Activated CD8-positive, alpha-beta T cell treated with anti-CD3 and anti-CD28 coated beads for 36 hours (primary cell): ENCODE measurements around the gene ZCCHC18. TPM values are rescaled to one million over a fixed set of nuclear protein-coding genes. Genes with fewer than 3 reads are reported as not detected.

Experiments used
- ATAC-seq: fragments of 200-7000 bp; cut with Tn5 transposase; one replicate; pipeline ENCODE4 v1.10.0; 2021; ENCODE audit warnings: mild to moderate bottlenecking, moderate library complexity
- CTCF ChIA-PET: fragments of 350-600 bp; sonication (Branson Sonifier 250); formaldehyde crosslinking; loops from one replicate; lab custom pipeline; 2021; ENCODE audit warnings: antibody characterized with exemption; lab: Charles Lee
- POLR2A ChIA-PET: fragments of 350-600 bp; sonication (Branson Sonifier 250); formaldehyde crosslinking; loops from one replicate; lab custom pipeline; 2021; ENCODE audit warnings: antibody characterized with exemption; lab: Charles Lee
- DNase-seq: peaks from one replicate; pipeline ENCODE4 v3.0.0-alpha.2; 2020
- H3K27ac Mint-ChIP-seq: one replicate; pipeline ENCODE4 v1.8.0; 2021; ENCODE audit warnings: mild to moderate bottlenecking, mixed read lengths
- H3K27me3 Mint-ChIP-seq: one replicate; pipeline ENCODE4 v1.8.0; 2021; ENCODE audit warnings: mixed read lengths
- H3K36me3 Mint-ChIP-seq: one replicate; pipeline ENCODE4 v1.8.0; 2021; ENCODE audit warnings: low read depth, mixed read lengths
- H3K4me1 Mint-ChIP-seq: one replicate; pipeline ENCODE4 v1.8.0; 2021; ENCODE audit warnings: low read depth, mixed read lengths
- H3K4me3 Mint-ChIP-seq: one replicate; pipeline ENCODE4 v1.8.0; 2021; ENCODE audit warnings: mild to moderate bottlenecking, moderate library complexity, mixed read lengths
- H3K9me3 Mint-ChIP-seq: one replicate; pipeline ENCODE4 v1.8.0; 2021; ENCODE audit warnings: mixed read lengths
- CTCF ChIP-seq: fragments of 200-600 bp; IDR thresholded peaks from one replicate; pipeline ENCODE4 v1.8.0; 2022; ENCODE audit warnings: antibody characterized with exemption, mild to moderate bottlenecking
- intact Hi-C: fragments of 100-400 bp; cut with micrococcal nuclease; formaldehyde crosslinking; loops from one replicate; pipeline ENCODE4 v1.10.0; 2022
- total RNA-seq, 2 experiments: library from RNA; stranded (reverse); gene quantifications; one replicate each; pipeline ENCODE4 v1.2.3, GENCODE V29; 2021

ZCCHC18 gene
- total RNA-seq, 2 experiments from 2014 or later, result 1.5 to 2.6 TPM

- Mint-ChIP-seq H3K27me3 (no peaks in the 10 kb centered on the region), H3K9me3 (no peaks in the 10 kb centered on the region), H3K27ac (no peak overlapping the region), H3K4me1 (peaks cover 18% of the 10 kb centered on the region), H3K4me3 (no peak overlapping the region), H3K36me3 (peaks cover 3% of the 10 kb centered on the region)
- DNase-seq (no peak), ATAC-seq (no peak)
- CTCF ChIA-PET, result interaction anchor here (1.5 to 2.2 kb wide), 2 partner anchors 15 to 28 kb away, joined by 3 to 6 read pairs; partner anchors contain the start of genes SLC25A53 and ZCCHC18
- POLR2A ChIA-PET, result interaction anchor here (1.0 kb wide), 1 partner anchor 15 kb away, joined by 4 read pairs; the partner anchor contains the start of gene SLC25A53
- no peak for TF ChIP-seq CTCF
- intact Hi-C loops, result no loop called here
Measured at GRCh38 chrX:104141087-104141760, 28.9 kb downstream of the ZCCHC18 start.

DNA sequence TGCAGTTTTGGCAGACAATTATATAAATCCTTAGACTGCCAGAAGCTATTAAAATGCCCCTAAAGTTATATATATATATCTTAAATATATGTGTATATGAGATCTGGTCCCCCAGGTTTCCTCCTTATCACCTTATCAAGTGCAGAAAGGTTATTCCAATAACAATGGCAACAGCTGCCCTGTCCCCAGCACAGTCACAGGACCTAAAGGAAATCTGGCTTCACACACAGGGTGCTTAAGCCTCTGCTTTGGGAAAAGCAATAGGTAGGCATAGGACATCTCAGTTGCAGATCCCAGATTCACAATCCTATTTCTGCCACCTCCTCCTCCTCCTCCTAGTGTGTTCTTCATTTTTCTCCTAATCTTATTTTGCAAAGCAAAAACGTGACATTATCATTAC lies 38.7 kb downstream of the ZCCHC18 start:
- intact Hi-C loops, result no loop called here
- ChIA-PET POLR2A (no interaction called here), CTCF (interaction anchor here (3.3 kb wide), 1 partner anchor 15 kb away, joined by 10 read pairs; no protein-coding TSS in a partner anchor)
- Mint-ChIP-seq H3K36me3 (no peaks in the 10 kb centered on the region), H3K4me1 (peaks cover 12% of the 10 kb centered on the region), H3K4me3 (no peak overlapping the region), H3K27me3 (no peaks in the 10 kb centered on the region), H3K27ac (no peak overlapping the region), H3K9me3 (no peaks in the 10 kb centered on the region)
- DNase-seq (no peak), ATAC-seq (no peak)
- TF ChIP-seq CTCF, result no peak

- ChIA-PET POLR2A (interaction anchor here (1.0 to 1.6 kb wide), 8 partner anchors 9 to 48 kb away, joined by 3 to 12 read pairs (median 4); partner anchors contain the start of gene FAM199X), CTCF (interaction anchor here (1.2 to 2.7 kb wide), 6 partner anchors 9 to 238 kb away, joined by 3 to 14 read pairs (median 6); partner anchors contain the start of genes FAM199X and ZCCHC18)
- no peak for TF ChIP-seq CTCF
- H3K36me3 Mint-ChIP-seq, result no peaks in the 10 kb centered on the region
- peak; percentile 87 for DNase-seq
- intact Hi-C loops, result no loop called here
- peak; percentile 94 for ATAC-seq
- no peaks in the 10 kb centered on the region for H3K27me3 Mint-ChIP-seq
- H3K4me3 Mint-ChIP-seq, result peak within 1 kb of the TSS; percentile 96
- peak within 1 kb of the TSS; percentile 100 for H3K27ac Mint-ChIP-seq
- H3K9me3 Mint-ChIP-seq, result no peaks in the 10 kb centered on the region
- H3K4me1 Mint-ChIP-seq, result peaks cover 13% of the 10 kb centered on the region
Measured at GRCh38 chrX:104156630-104157529, 44.6 kb downstream of the ZCCHC18 start, which contains the start of gene SLC25A53. TSS of gene SLC25A53 (minus strand) at chrX:104157009. CDS start at chrX:104105257, 51,752 bp downstream.

Other genes starting within 250 kb of the ZCCHC18 start
- gene TMSB15B, start 149.9 kb upstream of the ZCCHC18 start, total RNA-seq, result 1 to 10 TPM; 6.7 to 7.2 TPM
- gene H2BW1, start 98.8 kb upstream of the ZCCHC18 start, total RNA-seq, result not detected
- gene H2BW2, start 72.6 kb upstream of the ZCCHC18 start, total RNA-seq, result not detected
- gene TMSB15C, start 36.3 kb upstream of the ZCCHC18 start, total RNA-seq, result 1 to 10 TPM; 2.0 to 3.9 TPM
- 1 to 10 TPM; 4.4 to 4.7 TPM for gene SLC25A53, start 44.5 kb downstream of the ZCCHC18 start, total RNA-seq
- 1 to 10 TPM; 6.9 to 8.0 TPM for gene FAM199X, start 53.9 kb downstream of the ZCCHC18 start, total RNA-seq
- not detected for gene ESX1, start 142.4 kb downstream of the ZCCHC18 start, total RNA-seq